Fibroblast of pulmonary artery (primary cell): ENCODE data around the gene TMCC1.

ENCODE experiments used
- DNase-seq: peaks from one replicate; pipeline ENCODE4 v3.0.0-alpha.2; 2010; ENCODE audit warnings: low read depth
- H3K4me3 ChIP-seq: replicated peaks from 2 replicates; pipeline ENCODE4 v1.5.1; 2011; ENCODE audit warnings: low read depth, mild to moderate bottlenecking, control low read depth, low read length, moderate library complexity
- CTCF ChIP-seq: IDR thresholded peaks from 2 replicates; pipeline ENCODE4 v1.5.1; 2011; ENCODE audit warnings: mild to moderate bottlenecking, control low read depth, low read length, inconsistent platforms; ENCODE audit errors: missing control alignments

The TMCC1 gene

DNA sequence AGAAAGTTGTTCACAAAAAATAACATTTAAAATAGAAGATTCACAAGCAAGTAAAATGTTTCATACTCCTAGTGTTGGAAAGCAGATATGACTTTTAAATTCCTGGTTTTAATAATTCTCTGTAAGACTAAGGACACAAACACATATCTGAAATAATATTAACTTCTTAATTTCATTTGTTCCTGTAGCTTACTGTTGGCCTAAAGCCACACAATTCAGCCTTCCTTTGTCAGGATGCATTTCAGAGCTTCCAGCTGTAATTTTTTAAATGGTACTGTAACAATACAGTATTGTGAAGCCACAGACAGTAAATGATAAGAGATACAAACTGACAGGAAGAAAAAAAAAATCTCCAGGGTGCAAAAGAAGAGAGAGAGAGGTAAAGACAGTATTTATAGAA lies 84.2 kb downstream of the TMCC1 start:
- no peak for TF ChIP-seq CTCF
- no peak overlapping the region for H3K4me3 ChIP-seq
- peak; percentile 41 for DNase-seq

DNA sequence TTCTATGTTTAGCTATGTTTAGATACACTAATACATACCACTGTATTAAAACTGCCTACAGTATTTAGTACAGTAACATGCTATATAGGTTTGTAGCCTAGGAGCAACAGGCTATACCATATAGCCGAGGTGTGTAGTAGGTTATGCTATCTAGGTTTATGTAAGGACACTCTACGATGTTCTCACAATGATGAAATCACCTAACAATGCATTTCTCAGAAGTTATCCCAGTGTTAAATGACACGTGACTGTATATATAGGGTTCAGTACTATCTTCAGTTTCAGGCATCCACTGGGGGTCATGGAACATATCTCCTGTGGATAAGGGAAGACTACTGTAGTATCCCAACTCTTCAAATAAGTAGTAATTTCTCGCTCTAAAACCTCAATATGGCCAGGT lies 97.4 kb downstream of the TMCC1 start:
- no peak overlapping the region for H3K4me3 ChIP-seq
- no peak for TF ChIP-seq CTCF
- no peak for DNase-seq

DNA sequence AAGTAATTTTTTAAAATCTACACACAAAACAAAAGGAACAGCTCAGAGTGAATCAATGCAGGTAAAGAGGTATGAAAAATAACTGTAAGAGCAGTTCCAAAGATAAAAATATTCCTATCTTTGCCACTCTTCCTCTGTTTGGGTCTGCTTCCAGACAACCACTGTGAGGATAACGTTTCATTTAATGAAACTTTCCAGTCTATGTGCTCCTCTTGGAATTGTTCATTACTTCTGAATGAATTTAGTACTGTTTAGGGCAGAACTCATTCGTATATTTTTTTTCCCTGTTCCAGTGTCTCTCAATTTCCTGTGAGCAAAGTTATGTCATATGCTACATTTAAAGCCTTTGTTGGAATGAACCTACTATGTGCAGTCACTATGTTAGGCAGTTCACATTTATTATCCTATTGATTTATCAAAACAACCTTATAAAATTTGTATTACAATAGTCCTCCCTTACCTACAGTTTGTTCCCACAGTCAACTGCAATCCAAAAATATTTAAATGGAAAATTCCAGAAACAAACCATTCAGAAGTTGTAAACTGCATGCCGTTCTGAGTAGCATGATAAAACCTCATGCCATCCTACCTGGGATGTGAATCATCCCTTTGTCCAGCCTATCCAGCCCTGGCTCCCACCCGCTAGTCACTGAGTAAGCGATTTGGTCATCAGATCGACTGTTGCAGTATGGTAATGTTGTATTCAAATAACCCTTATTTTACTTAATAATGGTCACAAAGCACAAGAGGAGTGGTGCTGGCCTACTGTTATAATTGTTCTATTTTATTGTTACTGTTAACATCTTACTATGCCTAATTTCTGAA lies 98.1 kb downstream of the TMCC1 start:
- DNase-seq = peak; percentile 27
- TF ChIP-seq CTCF = no peak
- H3K4me3 ChIP-seq = no peak overlapping the region

GRCh38 chr3:129794311-129795185 lies 99.0 kb downstream of the TMCC1 start:
- H3K4me3 ChIP-seq = peak overlapping the region; percentile 42
- DNase-seq = peak; percentile 59
- TF ChIP-seq CTCF = no peak

- no peak for TF ChIP-seq CTCF
- peak overlapping the region; percentile 42 for H3K4me3 ChIP-seq
- no peak for DNase-seq
Observed at GRCh38 chr3:129793942-129794310, 99.6 kb downstream of the TMCC1 start.

DNA sequence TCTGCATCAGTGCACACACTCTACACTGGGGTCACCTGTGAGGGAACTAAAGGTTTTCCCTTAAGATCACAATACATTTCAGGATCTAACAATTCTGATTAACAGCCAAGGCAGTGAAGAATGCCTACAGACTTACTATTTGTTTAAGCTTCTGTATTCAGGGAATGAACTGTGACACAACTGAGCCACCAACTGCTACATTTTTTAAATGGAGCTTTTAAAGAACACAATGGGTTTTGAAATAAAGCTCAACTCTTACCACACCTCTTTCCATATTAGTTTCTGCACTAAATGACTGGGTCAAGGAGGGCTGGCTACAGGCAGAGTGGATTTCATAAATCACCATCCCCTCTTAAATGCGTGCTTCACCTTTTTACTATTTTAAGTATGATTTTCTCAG lies 100.2 kb downstream of the TMCC1 start:
- peak overlapping the region; percentile 42 for H3K4me3 ChIP-seq
- TF ChIP-seq CTCF = no peak
- peak; percentile 68 for DNase-seq
